Mucosa of rectum (tissue), 2 donors: Measurements from ENCODE around the gene HTR7.

Experiments used
- H3K27ac ChIP-seq, 2 donors: one replicate each; pipeline ENCODE4 v1.7.0; 2013; ENCODE audit warnings: inconsistent platforms in 2 of 2, low read depth in 2 of 2, low read length in 2 of 2
- H3K27me3 ChIP-seq, 2 donors: one replicate each; pipeline ENCODE4 v1.7.0; 2013; ENCODE audit warnings: low read length in 2 of 2; ENCODE audit not compliant: control insufficient read depth in 2 of 2, insufficient read depth in 2 of 2
- H3K36me3 ChIP-seq, 2 donors: one replicate each; pipeline ENCODE4 v1.7.0; 2013; ENCODE audit warnings: low read length in 2 of 2; ENCODE audit not compliant: control insufficient read depth in 2 of 2, insufficient read depth in 2 of 2
- H3K4me1 ChIP-seq, 2 donors: one replicate each; pipeline ENCODE4 v1.7.0; 2013; ENCODE audit warnings: low read length in 2 of 2, mild to moderate bottlenecking in 1 of 2; ENCODE audit not compliant: control insufficient read depth in 2 of 2, insufficient read depth in 2 of 2
- H3K4me3 ChIP-seq, 2 donors: one replicate each; pipeline ENCODE4 v1.7.0; 2013; ENCODE audit warnings: low read length in 2 of 2
- H3K9ac ChIP-seq, 2 donors: one replicate each; pipeline ENCODE4 v1.7.0; 2013; ENCODE audit warnings: low read length in 2 of 2, low read depth in 1 of 2, mild to moderate bottlenecking in 1 of 2
- H3K9me3 ChIP-seq, 2 donors: one replicate each; pipeline ENCODE4 v1.7.0; 2013; ENCODE audit warnings: low read length in 2 of 2; ENCODE audit not compliant: control insufficient read depth in 2 of 2
- donor health status: healthy.
- donor health status: Normal muscosa, but diverticular disease.

The HTR7 gene

GRCh38 chr10:90860790-90861189 lies 3.0 kb upstream of the HTR7 start:
- no peak overlapping the region for H3K4me3 ChIP-seq

GRCh38 chr10:90859321-90859751 lies 1.5 kb upstream of the HTR7 start:
- Histone ChIP-seq H3K4me3 (no peak overlapping the region), H3K27ac (no peak overlapping the region), H3K9ac (no peak overlapping the region), H3K27me3 (peaks cover 34 to 35% of the 10 kb centered on the region in 2 donors), H3K9me3 (no peaks in the 10 kb centered on the region), H3K36me3 (no peaks in the 10 kb centered on the region), H3K4me1 (peaks cover 3 to 8% of the 10 kb centered on the region in 2 donors)

More at GRCh38 chr10:90860790-90861189, 3.0 kb upstream of the HTR7 start:
- peaks cover 25 to 27% of the 10 kb centered on the region in 2 donors for H3K27me3 ChIP-seq
- H3K27ac ChIP-seq, result no peak overlapping the region
- no peaks in the 10 kb centered on the region for H3K36me3 ChIP-seq
- H3K9me3 ChIP-seq, result no peaks in the 10 kb centered on the region
- H3K4me1 ChIP-seq, result peaks cover 3 to 8% of the 10 kb centered on the region in 2 donors
- no peak overlapping the region for H3K9ac ChIP-seq

GRCh38 chr10:90858461-90858968 lies 676 bp upstream of the HTR7 start:
- peaks cover 3 to 8% of the 10 kb centered on the region in 2 donors for H3K4me1 ChIP-seq
- H3K36me3 ChIP-seq, result no peaks in the 10 kb centered on the region
- H3K4me3 ChIP-seq, result peak overlapping the region; percentile 60 to 67
- no peaks in the 10 kb centered on the region for H3K9me3 ChIP-seq
- H3K27me3 ChIP-seq, result peaks cover 32 to 38% of the 10 kb centered on the region in 2 donors
- peak overlapping the region in 1 of 2 donors; percentile 15 for H3K27ac ChIP-seq
- peak overlapping the region; percentile 5 to 46 for H3K9ac ChIP-seq

- H3K4me3 ChIP-seq, result peak overlapping the region; percentile 65 to 67
- H3K27ac ChIP-seq, result peak overlapping the region in 1 of 2 donors; percentile 16
- peak overlapping the region in 1 of 2 donors; percentile 36 for H3K9ac ChIP-seq
- no peaks in the 10 kb centered on the region for H3K9me3 ChIP-seq
- no peaks in the 10 kb centered on the region for H3K36me3 ChIP-seq
- H3K27me3 ChIP-seq, result peaks cover 29 to 41% of the 10 kb centered on the region in 2 donors
- H3K4me1 ChIP-seq, result peaks cover 3 to 8% of the 10 kb centered on the region in 2 donors
These were observed 740 bp downstream of the HTR7 start for GRCh38 chr10:90856964-90857634.

- Histone ChIP-seq H3K9me3 (no peaks in the 10 kb centered on the region), H3K4me1 (peaks cover 3 to 8% of the 10 kb centered on the region in 2 donors), H3K27me3 (peaks cover 29 to 41% of the 10 kb centered on the region in 2 donors)
These were observed 1.6 kb downstream of the HTR7 start for GRCh38 chr10:90856261-90856660.

GRCh38 chr10:90855126-90855525 lies 2.7 kb downstream of the HTR7 start:
- Histone ChIP-seq H3K27ac (no peak overlapping the region), H3K9ac (no peak overlapping the region), H3K9me3 (peaks cover 0 to 2% of the 10 kb centered on the region in 2 donors), H3K4me3 (no peak overlapping the region), H3K27me3 (peaks cover 29 to 41% of the 10 kb centered on the region in 2 donors), H3K4me1 (peaks cover 3 to 8% of the 10 kb centered on the region in 2 donors), H3K36me3 (no peaks in the 10 kb centered on the region)

More at GRCh38 chr10:90856261-90856660, 1.6 kb downstream of the HTR7 start:
- H3K4me3 ChIP-seq, result peak overlapping the region in 1 of 2 donors; percentile 65
- H3K36me3 ChIP-seq, result no peaks in the 10 kb centered on the region
- H3K27ac ChIP-seq, result no peak overlapping the region
- H3K9ac ChIP-seq, result no peak overlapping the region

- H3K27me3 ChIP-seq, result peaks cover 2 to 12% of the 10 kb centered on the region in 2 donors
- no peak overlapping the region for H3K9ac ChIP-seq
- H3K9me3 ChIP-seq, result peaks cover 0 to 6% of the 10 kb centered on the region in 2 donors
- H3K27ac ChIP-seq, result no peak overlapping the region
- no peaks in the 10 kb centered on the region for H3K4me1 ChIP-seq
- no peaks in the 10 kb centered on the region for H3K36me3 ChIP-seq
- no peak overlapping the region for H3K4me3 ChIP-seq
These were observed 7.7 kb downstream of the HTR7 start for GRCh38 chr10:90849956-90850749.

- Histone ChIP-seq H3K36me3 (no peaks in the 10 kb centered on the region), H3K9ac (no peak overlapping the region), H3K9me3 (peaks cover 0 to 6% of the 10 kb centered on the region in 2 donors), H3K27me3 (no peaks in the 10 kb centered on the region), H3K27ac (no peak overlapping the region), H3K4me1 (no peaks in the 10 kb centered on the region), H3K4me3 (no peak overlapping the region)
These were observed 10.4 kb downstream of the HTR7 start for GRCh38 chr10:90847436-90847835.

GRCh38 chr10:90846746-90847145 lies 11.1 kb downstream of the HTR7 start:
- H3K9me3 ChIP-seq, result peaks cover 0 to 6% of the 10 kb centered on the region in 2 donors
- no peaks in the 10 kb centered on the region for H3K4me1 ChIP-seq
- no peak overlapping the region for H3K27ac ChIP-seq
- H3K9ac ChIP-seq, result no peak overlapping the region
- no peak overlapping the region for H3K4me3 ChIP-seq
- H3K36me3 ChIP-seq, result no peaks in the 10 kb centered on the region
- H3K27me3 ChIP-seq, result no peaks in the 10 kb centered on the region

- no peak overlapping the region for H3K9ac ChIP-seq
- no peaks in the 10 kb centered on the region for H3K36me3 ChIP-seq
- H3K4me1 ChIP-seq, result no peaks in the 10 kb centered on the region
- H3K27ac ChIP-seq, result no peak overlapping the region
- H3K27me3 ChIP-seq, result no peaks in the 10 kb centered on the region
- no peak overlapping the region for H3K4me3 ChIP-seq
- peaks cover 0 to 4% of the 10 kb centered on the region in 2 donors for H3K9me3 ChIP-seq
These were observed 12.1 kb downstream of the HTR7 start for GRCh38 chr10:90845726-90846125.
